Measurements from ENCODE around the gene CETP. TPM values are rescaled to one million over a fixed set of nuclear protein-coding genes. Genes with fewer than 3 reads are reported as not detected.

CETP gene
- total and polyA plus RNA-seq, 5 donors from 2014 or later, result 0.27 TPM; not detected in 4

GRCh38 chr16:57029161-57030160, 67.7 kb downstream of the CETP start:
- H3K36me3 ChIP-seq (ENCODE audit: control insufficient read depth, insufficient read depth, low read length), result peaks cover 83% of the 10 kb centered on the region
- no peaks in the 10 kb centered on the region for H3K27me3 ChIP-seq (ENCODE audit: control insufficient read depth, insufficient read depth, low read length)
- Mint-ChIP-seq H3K4me1 (peaks cover 0 to 77% (median 27%) of the 10 kb centered on the region in 4 donors), H3K4me3 (no peak overlapping the region), H3K27me3 (no peaks in the 10 kb centered on the region), H3K27ac (peak overlapping the region; percentile 42 to 79 (median 72)), H3K36me3 (peaks cover 48% of the 10 kb centered on the region), H3K9me3 (no peaks in the 10 kb centered on the region)
- H3K4me3 ChIP-seq (ENCODE audit: low read depth, low read length), result no peak overlapping the region
- no peak for DNase-seq
- peaks cover 36% of the 10 kb centered on the region for H3K4me1 ChIP-seq (ENCODE audit: control insufficient read depth, insufficient read depth, low read length, poor library complexity, severe bottlenecking)
- no peaks in the 10 kb centered on the region for H3K9me3 ChIP-seq (ENCODE audit: control insufficient read depth in 2 of 2, low read length in 2 of 2)
- H3K27ac ChIP-seq (ENCODE audit: insufficient read depth, low read length, poor library complexity, severe bottlenecking), result no peak overlapping the region
- no peak for ATAC-seq (ENCODE audit: low read depth in 2 of 2)

DNA sequence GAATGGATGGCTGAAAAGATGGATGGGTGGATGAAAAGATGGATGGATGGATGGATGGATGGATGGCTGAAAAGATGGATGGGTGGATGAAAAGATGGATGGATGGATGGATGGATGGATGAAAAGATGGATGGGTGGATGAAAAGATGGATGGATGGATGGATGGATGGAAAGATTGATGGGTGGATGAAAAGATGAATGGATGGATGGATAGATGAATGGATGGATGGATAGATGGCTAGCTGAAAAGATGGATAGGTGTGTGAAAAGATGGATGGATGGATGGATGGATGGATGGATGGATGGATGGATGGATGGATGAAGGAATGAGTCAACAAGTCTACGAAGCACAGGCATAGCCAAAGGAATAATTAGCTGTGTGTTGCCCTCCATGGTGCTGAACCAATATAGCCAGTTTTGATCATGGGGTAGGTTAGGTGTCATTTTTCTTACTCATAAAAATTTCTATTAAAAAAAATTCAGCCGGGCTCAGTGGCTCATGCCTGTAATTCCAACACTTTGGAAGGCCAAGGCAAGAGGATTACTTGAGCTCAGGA, 68.7 kb downstream of the CETP start:
- ATAC-seq (ENCODE audit: low read depth in 2 of 2) (no peak), DNase-seq (no peak)
- peak overlapping the region in 2 of 3 donors; percentile 49 to 79 for H3K27ac Mint-ChIP-seq
- H3K4me1 ChIP-seq (ENCODE audit: control insufficient read depth, insufficient read depth, low read length, poor library complexity, severe bottlenecking), result peaks cover 33% of the 10 kb centered on the region
- no peak overlapping the region for H3K4me3 Mint-ChIP-seq
- no peaks in the 10 kb centered on the region for H3K9me3 ChIP-seq (ENCODE audit: control insufficient read depth in 2 of 2, low read length in 2 of 2)
- H3K4me1 Mint-ChIP-seq, result peaks cover under 1 to 75% (median 28%) of the 10 kb centered on the region in 4 donors
- H3K27me3 ChIP-seq (ENCODE audit: control insufficient read depth, insufficient read depth, low read length), result no peaks in the 10 kb centered on the region
- H3K36me3 Mint-ChIP-seq, result peaks cover 51% of the 10 kb centered on the region
- H3K36me3 ChIP-seq (ENCODE audit: control insufficient read depth, insufficient read depth, low read length), result peaks cover 85% of the 10 kb centered on the region
- H3K27me3 Mint-ChIP-seq, result no peaks in the 10 kb centered on the region
- no peak overlapping the region for H3K27ac ChIP-seq (ENCODE audit: insufficient read depth, low read length, poor library complexity, severe bottlenecking)
- H3K9me3 Mint-ChIP-seq, result no peaks in the 10 kb centered on the region
- H3K4me3 ChIP-seq (ENCODE audit: low read depth, low read length), result no peak overlapping the region

GRCh38 chr16:57031156-57031555, 69.4 kb downstream of the CETP start:
- peak overlapping the region; percentile 30 for H3K27ac ChIP-seq (ENCODE audit: insufficient read depth, low read length, poor library complexity, severe bottlenecking)
- H3K27me3 ChIP-seq (ENCODE audit: control insufficient read depth, insufficient read depth, low read length), result no peaks in the 10 kb centered on the region
- H3K9me3 ChIP-seq (ENCODE audit: control insufficient read depth in 2 of 2, low read length in 2 of 2), result no peaks in the 10 kb centered on the region
- peak overlapping the region in 2 of 3 donors; percentile 68 to 69 for H3K27ac Mint-ChIP-seq
- no peak for DNase-seq
- peaks cover 85% of the 10 kb centered on the region for H3K36me3 ChIP-seq (ENCODE audit: control insufficient read depth, insufficient read depth, low read length)
- ATAC-seq (ENCODE audit: low read depth in 2 of 2), result no peak
- H3K4me1 ChIP-seq (ENCODE audit: control insufficient read depth, insufficient read depth, low read length, poor library complexity, severe bottlenecking), result peaks cover 29% of the 10 kb centered on the region
- peaks cover 4 to 75% (median 34%) of the 10 kb centered on the region in 4 donors for H3K4me1 Mint-ChIP-seq
- no peaks in the 10 kb centered on the region for H3K27me3 Mint-ChIP-seq
- H3K9me3 Mint-ChIP-seq, result no peaks in the 10 kb centered on the region
- peaks cover 50% of the 10 kb centered on the region for H3K36me3 Mint-ChIP-seq
- no peak overlapping the region for H3K4me3 Mint-ChIP-seq
- no peak overlapping the region for H3K4me3 ChIP-seq (ENCODE audit: low read depth, low read length)

GRCh38 chr16:57032346-57032745, 70.6 kb downstream of the CETP start:
- no peaks in the 10 kb centered on the region for H3K27me3 ChIP-seq (ENCODE audit: control insufficient read depth, insufficient read depth, low read length)
- no peak overlapping the region for H3K4me3 Mint-ChIP-seq
- peaks cover 49% of the 10 kb centered on the region for H3K36me3 Mint-ChIP-seq

DNA sequence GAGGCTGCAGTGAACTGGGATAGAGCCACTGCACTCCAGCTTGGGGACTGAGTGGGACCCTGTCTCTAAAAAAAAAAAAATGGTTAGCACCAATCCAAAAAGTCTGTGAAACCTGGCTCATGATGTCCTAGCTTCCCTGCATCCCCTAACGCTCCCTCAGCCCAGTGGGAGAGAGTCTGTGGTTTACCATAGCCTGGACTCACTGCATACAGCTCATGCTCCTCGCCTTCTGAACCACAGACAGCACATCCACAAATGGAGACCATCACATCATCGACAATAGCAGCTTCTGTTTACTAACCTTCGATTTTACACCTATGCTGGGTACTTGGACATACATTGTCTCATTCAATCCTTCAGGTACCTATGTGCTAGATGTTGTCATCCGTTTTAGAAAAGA, 71.2 kb downstream of the CETP start:
- H3K4me1 Mint-ChIP-seq, result peaks cover 6 to 75% (median 31%) of the 10 kb centered on the region in 4 donors
- Histone ChIP-seq H3K4me3 (ENCODE audit: low read depth, low read length) (no peak overlapping the region), H3K36me3 (ENCODE audit: control insufficient read depth, insufficient read depth, low read length) (peaks cover 90% of the 10 kb centered on the region), H3K4me1 (ENCODE audit: control insufficient read depth, insufficient read depth, low read length, poor library complexity, severe bottlenecking) (peaks cover 36% of the 10 kb centered on the region), H3K9me3 (ENCODE audit: control insufficient read depth in 2 of 2, low read length in 2 of 2) (no peaks in the 10 kb centered on the region), H3K27me3 (ENCODE audit: control insufficient read depth, insufficient read depth, low read length) (no peaks in the 10 kb centered on the region), H3K27ac (ENCODE audit: insufficient read depth, low read length, poor library complexity, severe bottlenecking) (no peak overlapping the region)
- no peak for ATAC-seq (ENCODE audit: low read depth in 2 of 2)
- H3K36me3 Mint-ChIP-seq, result peaks cover 51% of the 10 kb centered on the region
- no peak for DNase-seq
- H3K27me3 Mint-ChIP-seq, result no peaks in the 10 kb centered on the region
- no peak overlapping the region for H3K4me3 Mint-ChIP-seq
- H3K27ac Mint-ChIP-seq, result peak overlapping the region in 1 of 3 donors; percentile 86
- H3K9me3 Mint-ChIP-seq, result no peaks in the 10 kb centered on the region

More at GRCh38 chr16:57032346-57032745, 70.6 kb downstream of the CETP start:
- Histone ChIP-seq H3K4me3 (ENCODE audit: low read depth, low read length) (no peak overlapping the region), H3K4me1 (ENCODE audit: control insufficient read depth, insufficient read depth, low read length, poor library complexity, severe bottlenecking) (peaks cover 35% of the 10 kb centered on the region), H3K36me3 (ENCODE audit: control insufficient read depth, insufficient read depth, low read length) (peaks cover 85% of the 10 kb centered on the region), H3K27ac (ENCODE audit: insufficient read depth, low read length, poor library complexity, severe bottlenecking) (peak overlapping the region; percentile 9), H3K9me3 (ENCODE audit: control insufficient read depth in 2 of 2, low read length in 2 of 2) (no peaks in the 10 kb centered on the region)
- no peaks in the 10 kb centered on the region for H3K9me3 Mint-ChIP-seq
- H3K27ac Mint-ChIP-seq, result peak overlapping the region in 1 of 3 donors; percentile 68
- H3K27me3 Mint-ChIP-seq, result no peaks in the 10 kb centered on the region
- no peak for ATAC-seq (ENCODE audit: low read depth in 2 of 2)
- no peak for DNase-seq
- peaks cover 4 to 75% (median 32%) of the 10 kb centered on the region in 4 donors for H3K4me1 Mint-ChIP-seq

Other genes with a start within 250 kb of the CETP start
- gene NUP93, start 231.8 kb upstream of the CETP start, total RNA-seq, result 66.8 TPM
- 10 to 100 TPM; 55.0 to 92.7 (median 79.4) TPM for gene NUP93, start 231.8 kb upstream of the CETP start, polyA plus RNA-seq
- not detected for gene SLC12A3, start 96.7 kb upstream of the CETP start, total RNA-seq
- not detected for gene SLC12A3, start 96.7 kb upstream of the CETP start, polyA plus RNA-seq
- 454 TPM for gene HERPUD1, start 29.8 kb upstream of the CETP start, total RNA-seq
- 100 to 1,000 TPM; 133 to 174 (median 144) TPM for gene HERPUD1, start 29.8 kb upstream of the CETP start, polyA plus RNA-seq
- 842 TPM for gene NLRC5, start 27.6 kb downstream of the CETP start, total RNA-seq
- 100 to 1,000 TPM in 1 of 4 donors, 10 to 100 TPM in 3; 75.3 to 112 (median 97.2) TPM for gene NLRC5, start 27.6 kb downstream of the CETP start, polyA plus RNA-seq
- gene CPNE2, start 130.6 kb downstream of the CETP start, total RNA-seq, result 15.3 TPM
- gene CPNE2, start 130.6 kb downstream of the CETP start, polyA plus RNA-seq, result 10 to 100 TPM; 31.7 to 54.7 (median 47.3) TPM
- gene PSME3IP1, start 224.1 kb downstream of the CETP start, total RNA-seq, result 140 TPM
- 10 to 100 TPM; 68.1 to 81.5 (median 71.8) TPM for gene PSME3IP1, start 224.1 kb downstream of the CETP start, polyA plus RNA-seq
- 25.7 TPM for gene RSPRY1, start 224.4 kb downstream of the CETP start, total RNA-seq
- 10 to 100 TPM; 26.7 to 46.4 (median 36.1) TPM for gene RSPRY1, start 224.4 kb downstream of the CETP start, polyA plus RNA-seq